K562 (cell line): ENCODE results near the gene LMAN2. TPM values are rescaled to one million over a fixed set of nuclear protein-coding genes. Genes with fewer than 3 reads are reported as not detected.
A peak's percentile ranks its signal among the peaks of the same experiment; 100 is the strongest.

Experiments used
- ATF1 ChIP-seq, 2 experiments: fragments of 450-650 bp in 1 of 2; IDR thresholded peaks; 2 replicates each; pipeline ENCODE4 v1.6.1; 2016; ENCODE audit warnings: missing compliant biosample characterization in 1 of 2, missing genetic modification characterization in 1 of 2
- CHCHD3 ChIP-seq: fragments of 250-450 bp; sonication (Bioruptor Pico); IDR thresholded peaks from 2 replicates; pipeline ENCODE4 v2.1.2; 2022; ENCODE audit warnings: mild to moderate bottlenecking
- EHMT2 ChIP-seq: fragments of 450-650 bp; IDR thresholded peaks from 2 replicates; pipeline ENCODE4 v1.6.1; 2018; ENCODE audit warnings: antibody characterized with exemption
- HDAC2 ChIP-seq: fragments of 450-650 bp; IDR thresholded peaks from 2 replicates; pipeline ENCODE4 v1.6.1; 2016; ENCODE audit warnings: mild to moderate bottlenecking
- MYBL2 ChIP-seq, 2 experiments: fragments of 450-650 bp in 1 of 2; sonication (generic) in 1 of 2; formaldehyde crosslinking in 1 of 2; IDR thresholded peaks; 2 replicates each; pipeline versions ENCODE4 v1.6.1 to v1.8.1; 2017 to 2022; ENCODE audit warnings: borderline replicate concordance in 1 of 2, inconsistent platforms in 1 of 2, low read depth in 1 of 2, mild to moderate bottlenecking in 1 of 2, missing genetic modification reagents in 1 of 2, moderate library complexity in 1 of 2
- POLR2A ChIP-seq: fragments of 450-650 bp; conservative IDR thresholded peaks from 2 replicates; pipeline ENCODE4 v1.6.1; 2016
- SIX5 ChIP-seq, 2 experiments: IDR thresholded peaks; 2 replicates each; pipeline ENCODE4 v1.6.1; 2011; ENCODE audit warnings: low read length in 2 of 2, borderline replicate concordance in 1 of 2, low read depth in 1 of 2, mild to moderate bottlenecking in 1 of 2, moderate library complexity in 1 of 2; ENCODE audit not compliant: insufficient read depth in 1 of 2
- SRSF7 ChIP-seq: fragments of 200-400 bp; formaldehyde crosslinking; optimal IDR thresholded peaks from 2 replicates; pipeline ENCODE3; 2017; ENCODE audit warnings: mild to moderate bottlenecking, low read depth, low read length
- STAG1 ChIP-seq: sonication (generic); formaldehyde crosslinking; IDR thresholded peaks from 2 replicates; pipeline ENCODE4 v1.5.0; 2020; ENCODE audit warnings: missing genetic modification reagents, borderline replicate concordance
- SUPT5H ChIP-seq: fragments of 450-650 bp; IDR thresholded peaks from 2 replicates; pipeline ENCODE4 v1.6.1; 2016
- TCF7 ChIP-seq: sonication (generic); IDR thresholded peaks from 2 replicates; pipeline ENCODE4 v1.6.1; 2016; ENCODE audit warnings: antibody characterized with exemption, borderline replicate concordance
- ZBED1 ChIP-seq: IDR thresholded peaks from 2 replicates; pipeline ENCODE4 v1.6.1; 2014
- ZNF174 ChIP-seq: fragments of 250-450 bp; sonication (Bioruptor Pico); IDR thresholded peaks from 2 replicates; pipeline ENCODE4 v1.4.0; 2020; ENCODE audit warnings: mild to moderate bottlenecking
- ZNF184 ChIP-seq: sonication (generic); formaldehyde crosslinking; IDR thresholded peaks from 2 replicates; pipeline ENCODE4 v1.5.0; 2020; ENCODE audit warnings: missing genetic modification reagents
- ZNF408 ChIP-seq: fragments of 250-450 bp; sonication (Bioruptor Pico); IDR thresholded peaks from 2 replicates; pipeline ENCODE4 v1.4.0; 2020; ENCODE audit warnings: low read depth, mild to moderate bottlenecking, moderate library complexity
- ZNF445 ChIP-seq: fragments of 250-450 bp; sonication (Bioruptor Pico); IDR thresholded peaks from 2 replicates; pipeline ENCODE4 v1.4.0; 2020; ENCODE audit warnings: low read depth, mild to moderate bottlenecking, moderate library complexity
- ZNF586 ChIP-seq: fragments of 450-650 bp; formaldehyde crosslinking; conservative IDR thresholded peaks from 2 replicates; pipeline ENCODE4 v1.4.0; 2020; ENCODE audit warnings: mild to moderate bottlenecking, moderate library complexity
- ZNF77 ChIP-seq: fragments of 250-450 bp; sonication (Bioruptor Pico); IDR thresholded peaks from 2 replicates; pipeline ENCODE4 v1.5.0; 2020
- polyA plus RNA-seq, 8 experiments: library from polyadenylated mRNA; depleted of rRNA in 4 of 8; stranded (reverse) in 5 of 8; unstranded in 3 of 8; fragments of >200 nt; fragmentation: Nextera tagmentation in 2 of 8; fragmentation: Illumina TruSeq in 1 of 8; extraction: Ambion mirVana in 2 of 8; extraction: Trizol in 1 of 8; gene quantifications; 2 replicates each; pipeline versions ENCODE4 v1.2.1 to v1.2.3, GENCODE V29; 2011 to 2014; ENCODE audit warnings: inconsistent platforms in 1 of 8, missing spikeins in 1 of 8
- total RNA-seq, 7 experiments: library from RNA; depleted of rRNA in 6 of 7; stranded (reverse); fragments of >200 nt in 6 of 7; fragmentation: Illumina TruSeq in 2 of 7; extraction: Trizol in 2 of 7; gene quantifications; 2 replicates each; pipeline versions ENCODE4 v1.2.1 to v1.2.3, GENCODE V29; 2011 to 2021; ENCODE audit warnings: low replicate concordance in 1 of 7
- TF ChIP-seq, protein P1 (sequence below), 3 experiments: fragments of 200-800 bp in 1 of 3; sonication (Bioruptor generic) in 1 of 3; sonication (generic) in 1 of 3; formaldehyde crosslinking in 1 of 3; IDR thresholded peaks; 2 replicates each; pipeline versions ENCODE4 v1.6.1 to v1.8.0; 2016 to 2022; ENCODE audit warnings: mild to moderate bottlenecking in 2 of 3, missing compliant biosample characterization in 2 of 3, missing genetic modification characterization in 2 of 3, missing genetic modification reagents in 1 of 3
- TF ChIP-seq, protein P2 (sequence below), 2 experiments: fragments of 250-450 bp in 1 of 2; fragments of 450-650 bp in 1 of 2; sonication (Bioruptor Pico) in 1 of 2; IDR thresholded peaks; 2 replicates each; pipeline versions ENCODE4 v1.6.1 to v1.8.0; 2016 to 2021; ENCODE audit warnings: mild to moderate bottlenecking in 2 of 2, moderate library complexity in 2 of 2, missing compliant biosample characterization in 1 of 2, missing genetic modification characterization in 1 of 2
- TF ChIP-seq, protein P3 (sequence below): IDR thresholded peaks from 3 replicates; pipeline ENCODE4 v1.6.1; 2011; ENCODE audit warnings: borderline replicate concordance, mild to moderate bottlenecking; ENCODE audit not compliant: insufficient read length, insufficient read depth
- TF ChIP-seq, protein P4 (sequence below): fragments of 250-450 bp; sonication (Bioruptor Pico); IDR thresholded peaks from 2 replicates; pipeline ENCODE4 v1.4.0; 2020; ENCODE audit warnings: mild to moderate bottlenecking, moderate library complexity, borderline replicate concordance

Gene LMAN2
- total and polyA plus RNA-seq, 9 of the 15 experiments (the other 6 are each of a cell fraction or from before 2014, with no cell fraction given), result 2.7 to 254 (median 136) TPM

DNA sequence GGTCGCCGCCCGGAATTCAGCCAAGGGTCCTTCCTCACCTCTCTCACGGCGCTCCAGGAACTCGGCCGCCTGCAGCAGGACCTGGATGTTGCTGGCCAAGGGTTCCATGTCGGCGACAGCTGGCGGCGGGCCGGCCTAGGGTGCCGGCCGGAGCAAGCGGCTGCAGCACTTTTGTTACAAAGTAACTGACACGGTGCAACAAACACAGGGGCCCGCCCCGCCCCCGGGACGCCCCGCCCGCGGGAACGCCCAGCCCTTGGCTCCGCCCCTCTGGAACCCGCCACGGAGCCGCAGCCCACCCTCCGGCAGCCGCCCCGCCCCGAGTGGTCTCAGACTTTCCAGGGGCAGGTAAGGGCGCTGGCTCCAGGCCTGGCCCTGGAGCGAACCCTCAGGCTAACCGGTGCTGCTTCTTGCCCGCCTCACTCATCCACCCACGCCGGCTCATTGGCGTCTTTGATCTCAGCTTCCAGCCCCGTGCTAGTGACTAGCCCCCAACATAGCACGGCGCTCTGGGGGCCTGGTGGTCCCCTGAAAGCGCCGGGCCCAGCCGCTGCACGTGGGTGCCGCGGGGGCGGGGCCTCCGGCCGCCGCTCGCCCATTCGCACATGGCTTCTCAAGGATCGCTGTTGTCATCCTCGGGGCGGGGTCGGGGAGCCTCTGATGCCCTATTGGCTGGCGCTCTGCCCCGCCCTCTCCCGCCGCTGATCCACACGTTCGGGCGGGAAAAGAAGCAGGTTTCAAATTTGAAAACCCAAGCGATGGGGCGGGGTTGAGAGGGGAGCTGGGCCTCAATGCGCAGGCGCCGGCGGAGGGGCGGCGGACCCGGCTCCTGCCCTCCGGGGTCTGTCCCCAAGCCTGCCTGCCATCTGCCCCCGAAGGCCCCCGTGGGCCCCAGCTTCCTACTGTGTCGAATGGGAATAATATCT is 39.5 kb downstream of the LMAN2 start, which contains the start of gene MXD3 (continued):
- TF ChIP-seq ZNF408 (CRISPR knock-in tag) (no peak), STAG1 (CRISPR knock-in tag) (no peak), ZNF586 (CRISPR knock-in tag) (no peak), ZNF77 (CRISPR knock-in tag) (no peak), SIX5 (IDR thresholded peaks at IDR 0.05; ENCODE audit: borderline replicate concordance in 1 of 2, insufficient read depth in 1 of 2, low read depth in 1 of 2, low read length in 2 of 2) (no peak), MYBL2 (IDR thresholded peaks at IDR 0.05; ENCODE audit: low read depth) (peak; percentile 98), MYBL2 (CRISPR knock-in tag; IDR thresholded peaks at IDR 0.05; ENCODE audit: borderline replicate concordance) (peak; percentile 95; the same call in 1 of the 2 replicates), ZBED1 (peak; percentile 95), EHMT2 (no peak), HDAC2 (peak; percentile 95), ZNF174 (CRISPR knock-in tag) (no peak), CHCHD3 (CRISPR knock-in tag) (no peak), ATF1 (CRISPR knock-in tag; IDR thresholded peaks at IDR 0.05) (no peak), ATF1 (tag; IDR thresholded peaks at IDR 0.05) (peak; percentile 79), SUPT5H (peak; percentile 73), ZNF184 (CRISPR knock-in tag) (no peak), POLR2A (peak; percentile 81), SRSF7 (no peak), TCF7 (no peak; the same call in 1 of the 2 replicates), ZNF445 (CRISPR knock-in tag) (no peak)
- TF ChIP-seq, protein P1, sequence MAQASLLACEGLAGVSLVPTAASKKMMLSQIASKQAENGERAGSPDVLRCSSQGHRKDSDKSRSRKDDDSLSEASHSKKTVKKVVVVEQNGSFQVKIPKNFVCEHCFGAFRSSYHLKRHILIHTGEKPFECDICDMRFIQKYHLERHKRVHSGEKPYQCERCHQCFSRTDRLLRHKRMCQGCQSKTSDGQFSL (CRISPR knock-in tag; IDR thresholded peaks at IDR 0.05), result 0 out of 2 replicates have a peak, but pooled peaks have one; percentile 10
- TF ChIP-seq, protein P1 (tag; IDR thresholded peaks at IDR 0.05), result no peak
- TF ChIP-seq, protein P2, sequence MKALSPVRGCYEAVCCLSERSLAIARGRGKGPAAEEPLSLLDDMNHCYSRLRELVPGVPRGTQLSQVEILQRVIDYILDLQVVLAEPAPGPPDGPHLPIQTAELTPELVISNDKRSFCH (CRISPR knock-in tag; IDR thresholded peaks at IDR 0.05), result no peak
- TF ChIP-seq, protein P2 (tag; IDR thresholded peaks at IDR 0.05), result no peak
- TF ChIP-seq, protein P3, sequence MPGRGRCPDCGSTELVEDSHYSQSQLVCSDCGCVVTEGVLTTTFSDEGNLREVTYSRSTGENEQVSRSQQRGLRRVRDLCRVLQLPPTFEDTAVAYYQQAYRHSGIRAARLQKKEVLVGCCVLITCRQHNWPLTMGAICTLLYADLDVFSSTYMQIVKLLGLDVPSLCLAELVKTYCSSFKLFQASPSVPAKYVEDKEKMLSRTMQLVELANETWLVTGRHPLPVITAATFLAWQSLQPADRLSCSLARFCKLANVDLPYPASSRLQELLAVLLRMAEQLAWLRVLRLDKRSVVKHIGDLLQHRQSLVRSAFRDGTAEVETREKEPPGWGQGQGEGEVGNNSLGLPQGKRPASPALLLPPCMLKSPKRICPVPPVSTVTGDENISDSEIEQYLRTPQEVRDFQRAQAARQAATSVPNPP, result no peak
- TF ChIP-seq, protein P4, sequence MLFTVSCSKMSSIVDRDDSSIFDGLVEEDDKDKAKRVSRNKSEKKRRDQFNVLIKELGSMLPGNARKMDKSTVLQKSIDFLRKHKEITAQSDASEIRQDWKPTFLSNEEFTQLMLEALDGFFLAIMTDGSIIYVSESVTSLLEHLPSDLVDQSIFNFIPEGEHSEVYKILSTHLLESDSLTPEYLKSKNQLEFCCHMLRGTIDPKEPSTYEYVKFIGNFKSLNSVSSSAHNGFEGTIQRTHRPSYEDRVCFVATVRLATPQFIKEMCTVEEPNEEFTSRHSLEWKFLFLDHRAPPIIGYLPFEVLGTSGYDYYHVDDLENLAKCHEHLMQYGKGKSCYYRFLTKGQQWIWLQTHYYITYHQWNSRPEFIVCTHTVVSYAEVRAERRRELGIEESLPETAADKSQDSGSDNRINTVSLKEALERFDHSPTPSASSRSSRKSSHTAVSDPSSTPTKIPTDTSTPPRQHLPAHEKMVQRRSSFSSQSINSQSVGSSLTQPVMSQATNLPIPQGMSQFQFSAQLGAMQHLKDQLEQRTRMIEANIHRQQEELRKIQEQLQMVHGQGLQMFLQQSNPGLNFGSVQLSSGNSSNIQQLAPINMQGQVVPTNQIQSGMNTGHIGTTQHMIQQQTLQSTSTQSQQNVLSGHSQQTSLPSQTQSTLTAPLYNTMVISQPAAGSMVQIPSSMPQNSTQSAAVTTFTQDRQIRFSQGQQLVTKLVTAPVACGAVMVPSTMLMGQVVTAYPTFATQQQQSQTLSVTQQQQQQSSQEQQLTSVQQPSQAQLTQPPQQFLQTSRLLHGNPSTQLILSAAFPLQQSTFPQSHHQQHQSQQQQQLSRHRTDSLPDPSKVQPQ, result no peak
